GM19372 (cell line): ENCODE data around the gene SIGLEC11.
"Not testable (repeated sequence)": the region's sequence is repeated elsewhere in the genome, so short reads cannot be mapped to it uniquely, and the experiment has no call there.

Experiments used
- ATAC-seq: cut with Tn5 transposase; IDR thresholded peaks from one replicate; pipeline ENCODE4 v1.9.1; 2021; ENCODE audit warnings: mild to moderate bottlenecking, low read depth, moderate library complexity; ENCODE audit not compliant: unreplicated experiment

Gene SIGLEC11, protein sequence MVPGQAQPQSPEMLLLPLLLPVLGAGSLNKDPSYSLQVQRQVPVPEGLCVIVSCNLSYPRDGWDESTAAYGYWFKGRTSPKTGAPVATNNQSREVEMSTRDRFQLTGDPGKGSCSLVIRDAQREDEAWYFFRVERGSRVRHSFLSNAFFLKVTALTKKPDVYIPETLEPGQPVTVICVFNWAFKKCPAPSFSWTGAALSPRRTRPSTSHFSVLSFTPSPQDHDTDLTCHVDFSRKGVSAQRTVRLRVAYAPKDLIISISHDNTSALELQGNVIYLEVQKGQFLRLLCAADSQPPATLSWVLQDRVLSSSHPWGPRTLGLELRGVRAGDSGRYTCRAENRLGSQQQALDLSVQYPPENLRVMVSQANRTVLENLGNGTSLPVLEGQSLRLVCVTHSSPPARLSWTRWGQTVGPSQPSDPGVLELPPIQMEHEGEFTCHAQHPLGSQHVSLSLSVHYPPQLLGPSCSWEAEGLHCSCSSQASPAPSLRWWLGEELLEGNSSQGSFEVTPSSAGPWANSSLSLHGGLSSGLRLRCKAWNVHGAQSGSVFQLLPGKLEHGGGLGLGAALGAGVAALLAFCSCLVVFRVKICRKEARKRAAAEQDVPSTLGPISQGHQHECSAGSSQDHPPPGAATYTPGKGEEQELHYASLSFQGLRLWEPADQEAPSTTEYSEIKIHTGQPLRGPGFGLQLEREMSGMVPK

DNA sequence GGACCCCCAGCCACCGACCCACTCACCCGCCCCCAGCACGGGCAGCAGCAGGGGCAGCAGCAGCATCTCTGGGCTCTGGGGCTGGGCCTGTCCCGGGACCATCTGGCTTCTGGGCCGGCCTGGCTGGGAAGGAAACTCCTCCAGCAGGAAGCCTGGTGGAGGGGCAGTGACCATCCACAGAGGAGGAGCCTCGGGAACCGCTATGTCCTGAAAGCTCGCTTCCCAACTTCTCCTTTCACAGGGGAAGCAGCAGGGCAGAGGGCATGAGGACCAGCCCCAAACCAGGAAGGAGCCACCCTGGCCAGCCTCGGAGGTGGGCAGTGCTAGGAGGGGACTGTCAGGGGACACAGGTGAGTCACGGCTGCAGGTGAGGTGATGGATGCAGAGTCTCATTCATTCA is at the start of gene SIGLEC11:
Gene SIGLEC11 (minus strand): TSS at position 193 of the 400 bp plus-strand sequence. CDS start 91 bp downstream, at position 102.
- not testable (repeated sequence) for ATAC-seq

DNA sequence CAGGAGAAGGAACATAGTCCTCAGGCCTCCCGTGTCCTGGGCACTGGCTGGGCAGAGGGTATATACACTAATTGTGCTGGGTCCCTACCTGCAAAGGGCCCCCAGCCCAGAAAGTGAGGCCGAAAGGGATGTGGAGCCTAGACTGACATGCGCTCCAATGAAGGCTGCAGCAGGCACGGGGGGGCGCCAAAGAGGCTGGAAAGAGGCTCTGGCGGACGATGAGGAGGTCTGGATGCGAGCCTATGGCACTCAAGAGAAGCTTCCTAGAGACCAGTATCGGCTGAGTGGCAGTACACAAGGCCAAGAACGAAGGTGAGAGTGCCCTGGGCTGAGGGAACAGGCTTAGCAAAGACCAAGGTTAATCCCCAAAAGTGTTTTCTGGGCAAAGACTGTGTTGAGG is 47.6 kb upstream of the SIGLEC11 start:
- no peak for ATAC-seq

DNA sequence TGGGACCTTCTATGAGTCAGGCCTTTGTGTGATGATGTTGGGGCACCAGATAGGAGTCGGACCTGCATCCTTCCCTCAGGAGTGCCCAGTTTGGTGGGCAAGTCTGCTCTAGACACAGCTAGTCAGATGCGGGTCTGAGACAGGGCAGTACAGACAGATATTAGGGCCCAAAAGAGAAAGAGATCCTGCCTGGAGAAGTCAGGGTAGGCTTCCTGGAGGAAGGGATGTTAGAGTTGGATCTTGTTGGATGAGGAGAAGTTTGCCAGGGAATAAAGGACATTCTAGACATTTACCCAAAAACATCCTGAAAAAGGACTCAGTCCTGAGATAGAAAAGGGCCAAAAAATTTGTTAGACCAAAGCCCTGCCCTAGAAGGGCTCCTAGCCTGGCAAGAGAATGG is 47.0 kb upstream of the SIGLEC11 start:
- no peak for ATAC-seq

DNA sequence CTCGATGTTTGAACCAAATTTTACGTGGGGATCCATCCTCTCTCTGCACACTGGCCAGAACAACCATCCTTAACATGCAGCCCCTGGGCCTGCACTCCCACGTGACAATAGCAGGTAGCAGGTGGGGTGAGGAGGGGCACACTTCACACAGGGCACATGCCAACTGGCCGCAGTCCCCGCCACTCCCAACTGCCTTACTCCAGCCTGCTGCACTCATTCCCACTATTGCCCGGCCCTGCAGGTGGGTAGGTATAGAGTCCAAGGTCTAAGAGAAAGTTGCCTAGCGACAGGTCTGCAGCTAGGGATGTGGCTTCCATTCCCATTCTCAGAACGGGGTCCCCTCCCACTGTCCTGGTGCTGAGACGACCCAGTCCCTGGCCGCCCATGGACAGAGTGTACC is 46.2 kb upstream of the SIGLEC11 start:
- ATAC-seq, result no peak

DNA sequence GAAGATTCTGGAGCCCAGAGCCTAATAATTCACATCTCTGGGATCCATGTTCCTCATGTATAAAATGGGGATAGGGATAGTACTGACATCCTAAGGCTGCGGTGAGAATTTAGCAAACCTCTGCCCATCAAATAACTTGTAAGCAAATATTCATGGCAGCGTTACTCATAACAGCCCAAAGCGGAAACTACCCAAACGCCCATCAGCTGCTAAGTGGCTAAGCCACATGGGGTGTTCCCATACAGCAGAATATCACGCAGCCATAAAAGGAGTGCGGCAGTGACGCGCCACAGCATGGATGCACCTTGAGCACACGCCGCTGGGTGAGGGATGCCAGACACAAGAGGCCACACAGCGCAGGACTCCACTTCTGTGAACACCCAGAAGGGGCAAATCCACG is 44.5 kb upstream of the SIGLEC11 start:
- ATAC-seq, result no peak

DNA sequence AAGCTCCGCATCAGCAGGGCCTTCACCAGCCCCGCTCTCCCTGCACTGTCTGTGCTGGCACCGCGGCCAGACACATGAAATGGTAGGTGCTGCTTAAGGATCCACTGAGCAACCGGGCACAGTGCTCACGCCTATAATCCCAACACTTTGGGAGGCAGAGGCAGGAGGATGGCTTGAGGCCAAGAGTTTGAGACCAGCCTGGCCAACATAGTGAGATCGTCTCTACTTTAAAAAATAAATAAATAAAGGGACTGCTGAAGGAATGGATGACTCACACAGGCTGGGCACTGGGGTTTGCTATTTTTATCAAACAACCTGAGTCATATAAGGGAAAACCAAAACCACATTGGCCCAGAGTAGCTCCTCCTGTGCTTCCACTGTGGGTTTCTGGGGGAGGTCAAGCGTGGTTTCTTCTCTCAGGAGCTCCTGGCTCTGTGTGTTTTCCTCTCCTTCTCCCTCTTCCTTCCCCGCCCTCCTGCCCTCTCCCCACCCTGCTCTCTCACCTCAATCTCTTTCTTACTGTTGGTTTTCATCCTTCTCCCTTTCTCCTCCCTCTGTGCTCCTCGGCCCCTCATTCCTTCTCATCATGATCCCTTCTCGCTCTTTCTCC is 42.9 kb upstream of the SIGLEC11 start:
- no peak for ATAC-seq

DNA sequence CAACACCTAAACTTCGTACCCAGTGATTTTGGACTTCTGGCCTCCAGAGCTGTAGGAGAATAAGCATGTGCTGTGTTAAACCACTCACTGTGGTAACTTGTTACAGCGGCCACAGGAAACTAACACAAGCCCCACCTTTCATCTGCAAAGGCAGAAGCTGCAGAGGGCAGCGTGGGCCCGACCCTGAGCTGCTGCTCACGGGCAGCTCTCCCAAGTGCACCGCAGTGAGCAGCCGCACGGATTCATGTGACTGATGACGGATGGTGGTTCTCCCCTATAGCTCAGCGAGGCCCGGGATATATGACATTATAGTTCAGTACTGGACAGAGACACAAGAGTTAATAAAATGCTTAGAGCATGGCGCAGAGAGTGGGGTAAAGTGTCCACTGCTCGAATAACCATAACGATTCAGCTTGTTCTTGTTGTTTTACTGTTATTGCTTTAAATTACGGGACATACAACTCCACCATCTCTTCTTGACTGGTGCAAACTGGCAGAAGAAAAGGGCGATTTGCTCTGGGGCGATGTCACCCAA is 42.3 kb upstream of the SIGLEC11 start:
- ATAC-seq, result no peak

DNA sequence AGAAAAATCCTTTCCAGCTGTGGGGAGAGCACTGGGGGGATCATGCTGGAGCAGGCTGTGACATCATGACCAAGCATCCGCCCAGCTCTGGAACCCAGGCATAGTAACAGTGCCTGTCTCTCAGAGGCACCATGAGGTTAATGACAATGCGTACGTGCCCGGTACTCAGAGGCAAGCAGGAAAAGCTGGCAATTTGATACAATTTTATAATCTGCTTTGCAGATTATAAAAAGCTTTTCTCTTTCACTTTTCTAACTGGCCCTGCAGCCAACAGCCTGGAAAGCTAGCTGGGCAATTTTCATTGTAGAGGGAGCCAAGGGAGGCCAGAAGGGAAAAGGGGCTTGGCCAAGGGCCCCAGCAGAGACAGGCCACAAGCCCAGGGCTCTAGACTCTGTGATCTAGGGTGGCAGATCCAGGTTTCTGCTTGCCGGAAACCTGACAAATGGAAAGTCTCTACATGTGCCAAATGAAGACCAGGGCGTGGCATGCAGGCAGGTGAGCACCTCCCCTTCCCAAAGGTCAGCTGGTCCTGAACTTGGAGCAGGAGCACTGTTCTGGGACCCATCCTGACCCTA is 41.5 kb upstream of the SIGLEC11 start:
- no peak for ATAC-seq

DNA sequence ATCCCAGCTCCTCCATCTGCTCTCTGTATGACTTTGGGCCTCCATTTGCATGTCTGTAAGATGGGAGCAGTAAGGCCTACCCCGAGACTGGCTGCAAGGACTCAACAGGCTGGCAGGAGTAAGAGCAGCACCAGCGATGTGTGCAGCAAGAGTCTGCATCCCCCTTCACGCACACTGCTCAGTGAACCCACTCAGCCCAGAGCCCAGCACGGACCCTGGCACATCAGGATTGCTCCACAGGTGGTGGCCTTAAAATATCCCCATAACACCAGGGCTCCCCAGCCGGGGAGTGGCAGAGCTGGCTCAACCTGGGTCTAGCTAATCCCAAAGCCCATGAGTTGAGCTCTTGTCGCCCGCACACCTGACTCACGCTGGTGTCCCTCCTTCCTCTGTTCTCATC is 40.8 kb upstream of the SIGLEC11 start:
- ATAC-seq, result no peak

DNA sequence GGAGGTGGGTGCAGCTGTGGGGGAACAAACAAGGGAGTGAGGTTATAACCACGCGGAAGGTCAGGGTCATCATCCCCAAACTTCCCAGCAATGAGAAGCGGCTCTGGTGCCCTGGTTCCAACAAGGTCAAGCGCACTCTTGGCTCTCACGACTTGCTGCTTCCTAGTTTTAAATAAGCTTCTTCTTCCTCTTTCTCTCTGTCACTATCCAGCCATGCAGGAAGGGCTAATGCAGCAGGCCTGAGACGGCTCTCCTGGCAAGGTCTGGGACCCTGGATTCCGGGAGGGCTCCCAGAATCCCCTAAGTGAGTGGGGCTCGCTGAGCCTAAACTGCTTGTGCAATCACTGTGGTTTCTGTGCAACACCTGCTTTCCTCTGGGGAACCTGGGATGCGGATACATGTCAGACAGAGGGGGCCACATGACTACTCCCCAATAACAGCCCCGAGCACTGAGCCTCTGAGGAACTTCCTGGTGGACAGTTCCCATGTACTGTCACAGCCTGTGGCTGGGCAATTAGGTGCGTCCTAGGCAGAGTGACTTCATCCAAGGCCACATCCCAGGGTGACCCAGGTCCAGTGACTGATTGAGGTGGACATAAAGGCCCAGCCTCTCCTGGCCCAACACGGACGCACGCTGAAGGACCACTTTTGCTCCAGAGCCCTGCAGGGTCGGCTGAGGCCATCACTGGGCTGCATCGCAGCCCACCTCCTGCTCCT is 40.0 kb upstream of the SIGLEC11 start:
- no peak for ATAC-seq

DNA sequence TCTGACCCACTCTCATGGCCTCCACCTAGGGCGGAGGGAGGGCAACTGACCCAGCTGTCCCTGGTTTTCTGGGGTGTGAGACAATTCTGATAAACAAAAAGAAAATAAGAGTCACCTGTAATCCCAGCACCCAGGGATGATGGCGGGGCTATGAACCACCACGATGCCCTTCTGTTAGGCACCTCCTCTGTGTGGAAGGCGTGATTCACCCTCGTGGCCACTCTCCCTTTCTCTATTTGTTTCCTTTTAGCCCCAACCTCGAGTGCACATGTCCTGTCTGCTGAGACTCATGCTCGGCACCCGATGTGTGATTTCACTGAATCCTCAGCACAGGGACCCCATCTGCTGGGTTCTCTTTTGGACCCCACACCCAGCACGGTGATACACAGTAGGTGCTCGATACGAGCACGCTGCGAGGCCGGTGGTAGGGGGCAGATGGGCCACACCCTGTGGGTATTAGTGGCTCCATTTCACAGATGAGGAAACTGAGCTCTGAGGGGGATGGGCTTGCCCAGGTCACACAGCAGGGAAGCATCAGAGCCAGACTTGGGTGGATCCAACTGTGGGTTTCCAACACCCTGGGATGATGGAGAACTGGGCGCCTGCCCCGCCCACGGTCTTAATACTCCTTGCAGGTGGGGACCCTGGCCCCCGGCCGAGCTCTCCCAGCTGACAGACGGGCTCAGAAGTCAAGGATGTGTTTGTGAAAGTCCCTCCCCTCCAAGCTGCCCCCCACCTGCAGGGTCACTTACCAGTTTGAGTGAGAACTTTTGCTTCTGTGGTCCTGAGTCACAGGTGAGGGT is 39.3 kb upstream of the SIGLEC11 start:
- no peak for ATAC-seq

DNA sequence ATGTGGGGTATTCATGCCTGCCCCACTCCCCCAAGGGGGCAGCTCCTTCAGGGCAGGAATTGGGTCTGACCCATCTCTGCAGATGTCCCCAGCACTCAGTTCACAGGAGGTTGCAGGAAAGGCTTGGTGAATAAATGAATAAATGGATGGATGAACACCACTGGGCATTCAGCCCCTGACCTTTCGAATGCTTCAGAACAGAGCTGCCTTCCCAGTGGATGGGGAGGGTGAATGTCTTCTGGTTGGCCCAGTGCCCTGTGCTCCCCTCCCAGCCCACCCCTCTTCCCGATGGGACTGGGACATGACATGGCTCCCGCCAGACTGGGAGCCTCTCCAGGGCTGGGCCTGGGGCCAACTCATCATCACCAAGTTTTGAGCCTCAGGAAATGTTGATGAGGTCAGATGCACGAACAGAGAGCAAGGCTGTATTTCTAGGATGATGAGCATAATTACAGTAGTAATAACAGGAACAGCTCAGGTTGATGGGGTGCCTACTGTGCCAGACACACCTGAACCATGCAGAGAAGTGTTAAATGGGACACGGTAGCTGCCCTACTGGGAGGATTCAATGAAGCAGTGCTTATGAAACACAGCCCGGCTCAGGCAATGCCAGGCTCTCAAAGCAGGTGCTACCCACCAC is 38.5 kb upstream of the SIGLEC11 start:
- no peak for ATAC-seq

DNA sequence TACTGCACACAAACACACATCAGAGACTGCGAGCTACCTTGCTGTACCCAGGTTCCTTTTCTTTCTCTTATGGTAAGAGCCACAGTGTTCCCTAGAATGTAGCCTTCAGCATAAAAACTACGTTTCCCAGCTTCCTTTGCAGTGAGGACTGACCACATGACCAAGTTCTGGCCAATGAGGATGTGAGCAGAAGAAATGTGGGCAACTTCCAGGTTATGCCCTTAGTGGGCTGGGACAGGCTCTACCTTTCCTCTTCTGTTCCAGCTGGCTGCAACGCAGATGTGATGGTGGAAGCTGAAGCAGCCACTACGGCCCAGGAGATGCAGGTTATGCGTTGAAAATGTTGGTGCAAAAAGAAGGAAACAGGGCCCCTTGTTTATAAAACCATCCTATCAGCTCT is 36.7 kb upstream of the SIGLEC11 start:
- ATAC-seq, result no peak

DNA sequence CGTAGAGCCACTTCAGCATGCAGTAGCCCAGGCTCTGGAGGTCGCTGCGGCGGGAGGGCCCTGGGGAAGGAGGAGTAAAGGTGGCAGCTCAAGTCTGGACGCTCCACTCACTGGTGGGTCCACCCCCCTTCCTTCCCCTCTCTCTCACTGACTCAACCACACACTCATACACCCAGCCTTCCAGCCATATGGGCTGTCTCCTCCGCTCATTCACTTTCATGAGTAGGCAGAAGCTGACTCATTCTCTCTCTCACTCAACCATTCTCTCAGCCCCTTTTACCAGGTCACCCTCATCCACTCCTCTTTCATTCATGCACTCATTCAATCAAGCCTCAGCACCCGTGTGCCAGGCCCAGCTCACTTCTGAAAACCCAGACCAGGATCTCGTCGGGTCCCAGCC is 27.5 kb upstream of the SIGLEC11 start:
- no peak for ATAC-seq

DNA sequence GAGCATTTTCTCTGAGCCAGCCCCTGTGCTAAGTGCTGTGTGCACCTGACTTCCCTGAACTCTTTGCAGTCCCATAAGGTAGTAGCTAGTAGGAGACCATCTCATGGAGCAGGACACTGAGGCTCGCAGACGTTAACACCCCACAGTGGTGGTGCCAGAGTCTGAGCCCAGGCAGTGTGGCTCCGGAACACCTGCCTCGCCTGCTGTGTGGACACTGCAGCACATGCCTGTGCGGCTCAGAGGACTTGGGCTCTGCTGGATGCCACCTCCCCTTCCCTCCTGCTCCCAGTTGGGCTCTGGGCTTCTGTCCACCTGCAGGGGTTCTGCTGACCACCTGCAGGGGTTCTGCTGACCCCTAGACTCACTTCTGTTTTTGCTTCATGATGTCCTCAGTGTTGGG is 27.0 kb upstream of the SIGLEC11 start:
- ATAC-seq, result no peak

DNA sequence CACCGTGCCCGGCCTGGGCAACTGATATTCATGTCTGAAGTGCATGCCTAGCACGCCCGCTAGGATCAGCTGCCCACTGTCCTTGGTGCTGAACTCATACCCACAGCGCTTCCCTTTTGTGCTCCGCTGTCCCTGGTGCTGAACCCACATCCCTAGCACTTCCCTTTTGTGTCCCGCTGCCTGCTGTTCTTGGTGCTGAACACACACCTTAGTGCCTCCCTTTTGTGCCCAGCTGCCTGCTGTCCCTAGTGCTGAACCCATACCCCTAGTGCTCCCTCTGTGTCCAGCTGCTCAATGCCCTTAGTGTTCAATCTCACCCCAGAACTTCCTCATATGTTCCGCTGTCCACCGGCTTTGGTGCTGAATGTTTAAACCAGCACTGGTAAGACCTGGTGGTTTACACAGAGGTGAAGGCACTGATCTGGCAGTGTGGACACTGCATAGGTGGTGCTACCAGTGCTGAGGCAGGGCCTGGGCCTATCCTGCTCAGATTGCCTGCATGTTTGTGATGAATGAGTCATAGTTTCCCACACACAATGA is 26.3 kb upstream of the SIGLEC11 start:
- ATAC-seq, result no peak

DNA sequence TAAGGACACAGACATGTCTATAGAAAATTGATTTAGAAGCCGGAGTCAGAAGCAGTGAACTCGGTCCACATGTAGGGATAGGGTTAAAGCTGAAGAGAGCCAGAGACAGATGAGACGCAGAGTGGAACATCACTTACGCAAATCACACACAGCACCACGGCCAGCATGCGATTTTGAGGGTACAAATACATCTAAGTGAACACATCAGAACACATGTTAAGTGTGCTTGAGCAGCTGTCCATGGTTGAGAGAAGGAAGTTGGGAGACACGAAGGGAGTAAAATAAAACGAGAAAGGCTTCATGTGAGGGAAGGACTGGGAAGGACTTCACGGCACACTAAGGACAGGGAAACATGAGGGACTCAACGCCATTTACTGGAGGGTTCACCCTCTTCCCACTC is 25.4 kb upstream of the SIGLEC11 start:
- no peak for ATAC-seq

DNA sequence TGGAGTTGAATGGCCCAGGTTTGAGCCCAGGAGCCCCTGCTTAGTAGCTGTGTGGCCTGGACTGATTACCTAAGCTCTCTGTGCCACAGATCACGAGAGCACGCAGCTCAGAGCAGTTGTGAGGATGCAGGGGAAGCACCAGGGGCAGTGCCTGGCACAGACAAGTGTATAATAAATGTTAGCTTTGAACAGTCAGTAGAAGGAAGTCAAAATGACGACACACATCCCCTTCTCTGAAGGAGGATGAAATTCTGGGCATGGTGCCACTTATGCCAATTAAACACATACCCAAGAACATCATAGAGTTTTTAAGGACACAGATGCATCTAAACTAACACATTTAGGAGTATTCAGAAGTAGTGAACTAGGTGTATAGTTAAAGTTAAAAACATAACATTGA is 24.9 kb upstream of the SIGLEC11 start:
- ATAC-seq, result no peak

DNA sequence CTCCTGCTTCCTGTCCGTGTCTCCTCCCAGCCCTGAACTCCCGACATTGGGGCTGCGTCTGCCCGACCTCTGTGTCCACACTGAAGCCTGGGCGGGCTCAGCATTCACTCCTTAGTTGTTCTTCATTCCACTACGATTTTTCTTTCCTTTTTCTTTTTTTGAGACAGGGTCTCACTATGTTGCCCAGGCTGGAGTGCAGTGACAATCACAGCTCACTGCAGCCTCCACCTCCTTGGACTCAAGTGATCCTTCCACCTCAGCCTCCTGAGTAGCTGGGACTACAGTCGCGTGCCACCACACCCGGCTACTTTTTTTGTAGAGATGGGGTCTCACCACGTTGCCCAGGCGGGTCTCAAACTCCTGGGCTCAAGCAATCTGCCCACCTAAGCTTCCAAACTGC is 23.5 kb upstream of the SIGLEC11 start:
- ATAC-seq, result no peak
